ENCODE measurements around the gene MAMDC4.

MAMDC4 gene

GRCh38 chr9:136815422-136815782 is 36.7 kb upstream of the MAMDC4 start:
- Mint-ChIP-seq H3K36me3 (ENCODE audit: insufficient read depth) (peaks cover 16% of the 10 kb centered on the region), H3K27me3 (no peaks in the 10 kb centered on the region)
- no peak for ATAC-seq (replicated peaks)

GRCh38 chr9:136820971-136821825 is 30.9 kb upstream of the MAMDC4 start:
- no peaks in the 10 kb centered on the region for H3K27me3 Mint-ChIP-seq
- peaks cover 3 to 12% of the 10 kb centered on the region in 2 donors for H3K4me1 Mint-ChIP-seq (ENCODE audit: low read depth in 2 of 2)
- peak overlapping the region in 1 of 2 donors; percentile 49 for H3K4me3 Mint-ChIP-seq
- no peak for ATAC-seq (replicated peaks)
- no peaks in the 10 kb centered on the region for H3K9me3 Mint-ChIP-seq
- DNase-seq: no peak
- H3K27ac Mint-ChIP-seq: no peak overlapping the region
- H3K36me3 Mint-ChIP-seq (ENCODE audit: insufficient read depth): peaks cover 33% of the 10 kb centered on the region

More at GRCh38 chr9:136815422-136815782, 36.7 kb upstream of the MAMDC4 start:
- Mint-ChIP-seq H3K27ac (peak overlapping the region in 1 of 2 donors; percentile 20), H3K9me3 (no peaks in the 10 kb centered on the region), H3K4me3 (no peak overlapping the region), H3K4me1 (ENCODE audit: low read depth in 2 of 2) (peaks cover 24 to 36% of the 10 kb centered on the region in 2 donors)
- DNase-seq: no peak

- H3K36me3 Mint-ChIP-seq (ENCODE audit: insufficient read depth): peaks cover 31% of the 10 kb centered on the region
- ATAC-seq (replicated peaks) (no peak), DNase-seq (no peak)
- no peaks in the 10 kb centered on the region for H3K27me3 Mint-ChIP-seq
- H3K9me3 Mint-ChIP-seq: no peaks in the 10 kb centered on the region
- H3K27ac Mint-ChIP-seq: no peak overlapping the region
- no peak overlapping the region for H3K4me3 Mint-ChIP-seq
- peaks cover 3 to 10% of the 10 kb centered on the region in 2 donors for H3K4me1 Mint-ChIP-seq (ENCODE audit: low read depth in 2 of 2)
These were observed 30.2 kb upstream of the MAMDC4 start for GRCh38 chr9:136821826-136822544.

- peaks cover 3 to 8% of the 10 kb centered on the region in 2 donors for H3K4me1 Mint-ChIP-seq (ENCODE audit: low read depth in 2 of 2)
- no peaks in the 10 kb centered on the region for H3K9me3 Mint-ChIP-seq
- no peak overlapping the region for H3K27ac Mint-ChIP-seq
- DNase-seq (no peak), ATAC-seq (replicated peaks) (no peak)
- no peaks in the 10 kb centered on the region for H3K27me3 Mint-ChIP-seq
- H3K4me3 Mint-ChIP-seq: no peak overlapping the region
- H3K36me3 Mint-ChIP-seq (ENCODE audit: insufficient read depth): peaks cover 27% of the 10 kb centered on the region
These were observed 28.8 kb upstream of the MAMDC4 start for GRCh38 chr9:136823136-136824046.

- DNase-seq (no peak), ATAC-seq (replicated peaks) (no peak)
- H3K36me3 Mint-ChIP-seq (ENCODE audit: insufficient read depth): peaks cover 28% of the 10 kb centered on the region
- peaks cover 3 to 5% of the 10 kb centered on the region in 2 donors for H3K4me1 Mint-ChIP-seq (ENCODE audit: low read depth in 2 of 2)
- H3K27ac Mint-ChIP-seq: no peak overlapping the region
- H3K9me3 Mint-ChIP-seq: no peaks in the 10 kb centered on the region
- H3K27me3 Mint-ChIP-seq: no peaks in the 10 kb centered on the region
- H3K4me3 Mint-ChIP-seq: no peak overlapping the region
These were observed 27.5 kb upstream of the MAMDC4 start for GRCh38 chr9:136824496-136825225.

- Mint-ChIP-seq H3K27me3 (no peaks in the 10 kb centered on the region), H3K27ac (no peak overlapping the region), H3K4me1 (ENCODE audit: low read depth in 2 of 2) (peaks cover 3 to 5% of the 10 kb centered on the region in 2 donors), H3K4me3 (no peak overlapping the region), H3K9me3 (no peaks in the 10 kb centered on the region), H3K36me3 (ENCODE audit: insufficient read depth) (peaks cover 35% of the 10 kb centered on the region)
- DNase-seq (no peak), ATAC-seq (replicated peaks) (no peak)
These were observed 26.6 kb upstream of the MAMDC4 start for GRCh38 chr9:136825295-136826187.

- H3K9me3 Mint-ChIP-seq: no peaks in the 10 kb centered on the region
- peaks cover under 1% of the 10 kb centered on the region in 2 donors for H3K4me1 Mint-ChIP-seq (ENCODE audit: low read depth in 2 of 2)
- no peaks in the 10 kb centered on the region for H3K27me3 Mint-ChIP-seq
- DNase-seq (no peak), ATAC-seq (replicated peaks) (no peak)
- peaks cover 37% of the 10 kb centered on the region for H3K36me3 Mint-ChIP-seq (ENCODE audit: insufficient read depth)
- H3K4me3 Mint-ChIP-seq: no peak overlapping the region
- no peak overlapping the region for H3K27ac Mint-ChIP-seq
These were observed 26.0 kb upstream of the MAMDC4 start for GRCh38 chr9:136826188-136826541.

GRCh38 chr9:136826703-136827582 is 25.2 kb upstream of the MAMDC4 start:
- H3K27me3 Mint-ChIP-seq: no peaks in the 10 kb centered on the region
- no peak for ATAC-seq (replicated peaks)
- no peak for DNase-seq
- H3K4me3 Mint-ChIP-seq: no peak overlapping the region
- H3K36me3 Mint-ChIP-seq (ENCODE audit: insufficient read depth): peaks cover 40% of the 10 kb centered on the region
- no peak overlapping the region for H3K27ac Mint-ChIP-seq
- H3K9me3 Mint-ChIP-seq: no peaks in the 10 kb centered on the region
- no peaks in the 10 kb centered on the region for H3K4me1 Mint-ChIP-seq (ENCODE audit: low read depth in 2 of 2)

- ATAC-seq (replicated peaks): no peak
- Mint-ChIP-seq H3K4me3 (no peak overlapping the region), H3K36me3 (ENCODE audit: insufficient read depth) (peaks cover 37% of the 10 kb centered on the region), H3K27ac (peak overlapping the region in 1 of 2 donors; percentile 71), H3K9me3 (no peaks in the 10 kb centered on the region), H3K4me1 (ENCODE audit: low read depth in 2 of 2) (no peaks in the 10 kb centered on the region), H3K27me3 (no peaks in the 10 kb centered on the region)
- no peak for DNase-seq
These were observed 24.2 kb upstream of the MAMDC4 start for GRCh38 chr9:136827794-136828473.

GRCh38 chr9:136828474-136829140 is 23.5 kb upstream of the MAMDC4 start:
- H3K27ac Mint-ChIP-seq: peak overlapping the region in 1 of 2 donors; percentile 71

GRCh38 chr9:136829412-136829811 is 22.7 kb upstream of the MAMDC4 start:
- H3K4me1 Mint-ChIP-seq (ENCODE audit: low read depth in 2 of 2): no peaks in the 10 kb centered on the region
- DNase-seq: no peak
- no peak for ATAC-seq (replicated peaks)
- no peak overlapping the region for H3K27ac Mint-ChIP-seq
- no peaks in the 10 kb centered on the region for H3K9me3 Mint-ChIP-seq
- peaks cover 24% of the 10 kb centered on the region for H3K36me3 Mint-ChIP-seq (ENCODE audit: insufficient read depth)
- H3K4me3 Mint-ChIP-seq: no peak overlapping the region
- no peaks in the 10 kb centered on the region for H3K27me3 Mint-ChIP-seq

More at GRCh38 chr9:136828474-136829140, 23.5 kb upstream of the MAMDC4 start:
- Mint-ChIP-seq H3K4me1 (ENCODE audit: low read depth in 2 of 2) (no peaks in the 10 kb centered on the region), H3K27me3 (no peaks in the 10 kb centered on the region), H3K36me3 (ENCODE audit: insufficient read depth) (peaks cover 32% of the 10 kb centered on the region), H3K4me3 (no peak overlapping the region), H3K9me3 (no peaks in the 10 kb centered on the region)
- ATAC-seq (replicated peaks) (no peak), DNase-seq (no peak)

Data from effector memory CD8-positive, alpha-beta T cell (primary cell).